HG02678 (cell line): ENCODE measurements around the gene TEC.

ENCODE experiments used
- ATAC-seq: cut with Tn5 transposase; IDR thresholded peaks from one replicate; pipeline ENCODE4 v1.9.1; 2021; ENCODE audit warnings: mild to moderate bottlenecking, moderate library complexity; ENCODE audit not compliant: unreplicated experiment

TEC gene

DNA sequence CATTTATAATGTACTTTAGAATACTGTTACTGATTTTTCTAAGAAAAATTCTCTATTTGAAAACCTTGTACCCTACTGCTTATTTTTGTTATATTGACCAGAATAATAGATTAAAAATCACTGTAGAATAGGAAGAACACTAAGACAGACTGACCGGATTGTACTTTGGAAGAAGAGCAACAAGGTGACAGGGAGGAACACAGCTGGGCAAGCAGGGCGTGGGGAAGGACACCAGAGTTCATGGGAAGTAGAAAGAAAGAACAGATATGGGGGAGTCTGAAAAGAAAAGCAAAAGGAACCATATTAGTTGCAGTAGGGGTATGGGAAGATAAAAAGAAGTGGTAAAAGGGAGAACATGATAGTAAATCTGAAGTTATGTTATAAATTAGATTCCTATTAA lies 174.2 kb downstream of the TEC start:
- no peak for ATAC-seq

- no peak for ATAC-seq
Observed at GRCh38 chr4:48093991-48094416, 175.6 kb downstream of the TEC start.

DNA sequence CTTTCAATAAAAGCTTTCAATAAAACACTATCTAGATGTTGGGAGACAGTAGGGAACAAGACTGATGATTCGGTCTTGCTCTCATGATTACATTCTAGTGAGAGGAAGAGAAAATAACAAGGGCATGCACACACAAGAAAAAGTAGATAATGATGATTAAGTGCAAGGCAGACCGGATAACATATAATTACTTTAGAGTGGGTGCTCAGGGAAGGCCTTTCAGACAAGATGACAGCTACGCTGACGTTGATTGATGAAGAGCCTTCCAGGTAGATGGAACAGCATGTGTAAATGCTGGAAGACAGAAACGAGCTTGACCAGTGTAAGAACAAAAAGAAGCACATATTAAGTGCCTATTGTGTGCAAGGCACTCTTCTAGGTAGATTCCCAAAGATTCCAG lies 179.0 kb downstream of the TEC start:
- ATAC-seq: no peak

- ATAC-seq: no peak
Observed at GRCh38 chr4:48085821-48086589, 183.6 kb downstream of the TEC start.
